SK-N-MC (cell line): ENCODE data around the gene OR7A10.

Experiments used
- EZH2 ChIP-seq: fragments of 200-600 bp; sonication (generic); IDR thresholded peaks from one replicate; pipeline ENCODE4 v1.6.1; 2017; ENCODE audit warnings: antibody characterized with exemption
- POLR2AphosphoS5 ChIP-seq: IDR thresholded peaks from 2 replicates; pipeline ENCODE4 v1.6.1; 2012; ENCODE audit warnings: mild to moderate bottlenecking, low read depth, low read length, borderline replicate concordance

DNA sequence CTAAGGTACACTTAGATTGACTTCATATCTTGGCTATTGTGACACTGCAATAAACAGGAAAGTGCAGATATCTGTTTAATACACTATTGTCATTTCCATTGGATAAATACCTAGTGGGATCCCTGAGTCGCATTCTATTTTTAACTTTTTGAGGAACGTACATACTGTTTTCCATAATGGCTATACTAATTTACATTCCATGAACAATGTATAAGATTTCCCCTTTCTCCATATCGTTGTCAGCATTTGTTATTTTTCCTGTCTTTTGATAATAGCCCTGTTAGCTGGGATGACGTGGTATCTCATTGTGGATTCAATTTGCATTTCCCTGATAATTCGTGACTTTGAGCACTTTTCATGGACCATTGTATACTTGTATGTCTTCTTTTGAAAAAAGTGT, 19.8 kb upstream of the OR7A10 start:
- TF ChIP-seq EZH2 (no peak), POLR2AphosphoS5 (no peak)
